Effector memory CD4-positive, alpha-beta T cell (primary cell): ENCODE results near the gene ARL15.

ENCODE experiments used
- DNase-seq, 3 donors: peaks; one replicate each; pipeline ENCODE4 v3.0.0-alpha.2; 2020
- H3K27ac ChIP-seq: 2 replicates; pipeline ENCODE4 v1.7.0; 2013; ENCODE audit warnings: mild to moderate bottlenecking, low read length, moderate library complexity; ENCODE audit not compliant: insufficient read depth, poor library complexity, severe bottlenecking
- H3K27me3 ChIP-seq: replicated peaks from 2 replicates; pipeline ENCODE4 v1.7.0; 2013; ENCODE audit warnings: mild to moderate bottlenecking, low read length; ENCODE audit not compliant: insufficient read depth, control insufficient read depth, poor library complexity, severe bottlenecking
- H3K36me3 ChIP-seq: 2 replicates; pipeline ENCODE4 v1.7.0; 2013; ENCODE audit warnings: mild to moderate bottlenecking, low read length, moderate library complexity; ENCODE audit not compliant: control insufficient read depth, insufficient read depth
- H3K4me1 ChIP-seq: 2 replicates; pipeline ENCODE4 v1.7.0; 2013; ENCODE audit warnings: low read length, mild to moderate bottlenecking; ENCODE audit not compliant: control insufficient read depth, insufficient read depth, poor library complexity, severe bottlenecking
- H3K4me3 ChIP-seq: 2 replicates; pipeline ENCODE4 v1.7.0; 2013; ENCODE audit warnings: low read length, low read depth, mild to moderate bottlenecking; ENCODE audit not compliant: insufficient read depth, poor library complexity, severe bottlenecking
- H3K9me3 ChIP-seq: 2 replicates; pipeline ENCODE4 v1.7.0; 2013; ENCODE audit warnings: mild to moderate bottlenecking, low read length, moderate library complexity; ENCODE audit not compliant: control insufficient read depth

ARL15 gene

GRCh38 chr5:54009828-54010227, 300.5 kb downstream of the ARL15 start:
- no peaks in the 10 kb centered on the region for H3K36me3 ChIP-seq
- H3K27me3 ChIP-seq: no peaks in the 10 kb centered on the region
- H3K4me1 ChIP-seq: no peaks in the 10 kb centered on the region
- H3K27ac ChIP-seq: no peak overlapping the region
- no peaks in the 10 kb centered on the region for H3K9me3 ChIP-seq
- no peak overlapping the region for H3K4me3 ChIP-seq
- no peak for DNase-seq

GRCh38 chr5:54009357-54009756, 301.0 kb downstream of the ARL15 start:
- no peaks in the 10 kb centered on the region for H3K27me3 ChIP-seq
- no peak overlapping the region for H3K4me3 ChIP-seq
- H3K4me1 ChIP-seq: no peaks in the 10 kb centered on the region
- no peak for DNase-seq
- H3K36me3 ChIP-seq: no peaks in the 10 kb centered on the region
- H3K27ac ChIP-seq: no peak overlapping the region
- no peaks in the 10 kb centered on the region for H3K9me3 ChIP-seq

GRCh38 chr5:54007827-54008777, 302.3 kb downstream of the ARL15 start:
- H3K4me1 ChIP-seq: no peaks in the 10 kb centered on the region
- no peak overlapping the region for H3K27ac ChIP-seq
- no peaks in the 10 kb centered on the region for H3K27me3 ChIP-seq
- H3K4me3 ChIP-seq: no peak overlapping the region
- H3K9me3 ChIP-seq: no peaks in the 10 kb centered on the region
- DNase-seq: no peak
- H3K36me3 ChIP-seq: no peaks in the 10 kb centered on the region

- no peak overlapping the region for H3K27ac ChIP-seq
- no peaks in the 10 kb centered on the region for H3K4me1 ChIP-seq
- H3K27me3 ChIP-seq: no peaks in the 10 kb centered on the region
- H3K9me3 ChIP-seq: no peaks in the 10 kb centered on the region
- no peaks in the 10 kb centered on the region for H3K36me3 ChIP-seq
- no peak for DNase-seq
- no peak overlapping the region for H3K4me3 ChIP-seq
Measured at GRCh38 chr5:54004697-54005096, 305.7 kb downstream of the ARL15 start.

- H3K27me3 ChIP-seq: no peaks in the 10 kb centered on the region
- H3K9me3 ChIP-seq: no peaks in the 10 kb centered on the region
- no peaks in the 10 kb centered on the region for H3K4me1 ChIP-seq
- H3K36me3 ChIP-seq: no peaks in the 10 kb centered on the region
- no peak for DNase-seq
- H3K4me3 ChIP-seq: no peak overlapping the region
- no peak overlapping the region for H3K27ac ChIP-seq
Measured at GRCh38 chr5:54002779-54003178, 307.6 kb downstream of the ARL15 start.

- DNase-seq: no peak
- no peak overlapping the region for H3K4me3 ChIP-seq
- no peaks in the 10 kb centered on the region for H3K4me1 ChIP-seq
- H3K27me3 ChIP-seq: no peaks in the 10 kb centered on the region
- H3K27ac ChIP-seq: no peak overlapping the region
- H3K9me3 ChIP-seq: no peaks in the 10 kb centered on the region
- H3K36me3 ChIP-seq: no peaks in the 10 kb centered on the region
Measured at GRCh38 chr5:54001976-54002775, 308.2 kb downstream of the ARL15 start.

GRCh38 chr5:54000011-54000410, 310.4 kb downstream of the ARL15 start:
- Histone ChIP-seq H3K36me3 (no peaks in the 10 kb centered on the region), H3K4me1 (no peaks in the 10 kb centered on the region), H3K4me3 (no peak overlapping the region), H3K27ac (no peak overlapping the region), H3K27me3 (no peaks in the 10 kb centered on the region), H3K9me3 (no peaks in the 10 kb centered on the region)
- DNase-seq: no peak

- Histone ChIP-seq H3K9me3 (no peaks in the 10 kb centered on the region), H3K36me3 (no peaks in the 10 kb centered on the region), H3K27me3 (no peaks in the 10 kb centered on the region), H3K27ac (no peak overlapping the region), H3K4me1 (no peaks in the 10 kb centered on the region), H3K4me3 (no peak overlapping the region)
- no peak for DNase-seq
Measured at GRCh38 chr5:53997736-53998627, 312.4 kb downstream of the ARL15 start.

GRCh38 chr5:53996008-53996407, 314.4 kb downstream of the ARL15 start:
- Histone ChIP-seq H3K36me3 (no peaks in the 10 kb centered on the region), H3K4me3 (no peak overlapping the region), H3K9me3 (no peaks in the 10 kb centered on the region), H3K27ac (no peak overlapping the region), H3K4me1 (no peaks in the 10 kb centered on the region), H3K27me3 (no peaks in the 10 kb centered on the region)
- no peak for DNase-seq
